Kasumi-1 (cell line): ENCODE data around the gene KCNIP2.
A peak's percentile ranks its signal among the peaks of the same experiment; 100 is the strongest.
"Not testable (repeated sequence)": the region's sequence is repeated elsewhere in the genome, so short reads cannot be mapped to it uniquely, and the experiment has no call there.

Experiments
- DNase-seq, 2 experiments: peaks; one replicate each; lab custom pipeline; 2025; lab: John Stamatoyannopoulos, UW

The KCNIP2 gene

GRCh38 chr10:101828766-101829551 lies 14.6 kb downstream of the KCNIP2 start:
- no peak for DNase-seq

GRCh38 chr10:101827919-101828600 lies 15.5 kb downstream of the KCNIP2 start:
- DNase-seq: no peak

- DNase-seq: no peak
Measured at GRCh38 chr10:101826852-101827434, 16.7 kb downstream of the KCNIP2 start.

- no peak for DNase-seq
Measured at GRCh38 chr10:101824736-101825135, 18.9 kb downstream of the KCNIP2 start.

- peak; percentile 63 to 89 for DNase-seq
Measured at GRCh38 chr10:101818872-101819633, 24.5 kb downstream of the KCNIP2 start.

- DNase-seq: peak; percentile 100
Measured at GRCh38 chr10:101818119-101818871, 25.3 kb downstream of the KCNIP2 start, which contains the start of gene OGA. OGA (minus strand) TSS chr10:101818444; CDS start chr10:101818022, 422 bp downstream.

GRCh38 chr10:101817337-101818118 lies 26.1 kb downstream of the KCNIP2 start:
- peak; percentile 93 to 94 for DNase-seq

- no peak for DNase-seq
Measured at GRCh38 chr10:101816913-101817336, 26.7 kb downstream of the KCNIP2 start.

GRCh38 chr10:101816376-101816775 lies 27.2 kb downstream of the KCNIP2 start:
- peak in 1 of 2 experiments; percentile 21 for DNase-seq

- no peak for DNase-seq
Measured at GRCh38 chr10:101814466-101815071, 29.0 kb downstream of the KCNIP2 start.

GRCh38 chr10:101812606-101813005 lies 31.0 kb downstream of the KCNIP2 start:
- no peak for DNase-seq

GRCh38 chr10:101807158-101807557 lies 36.4 kb downstream of the KCNIP2 start:
- DNase-seq: no peak

GRCh38 chr10:101803511-101803910 lies 40.1 kb downstream of the KCNIP2 start:
- no peak for DNase-seq

GRCh38 chr10:101797403-101798059 lies 46.1 kb downstream of the KCNIP2 start:
- DNase-seq: no peak

GRCh38 chr10:101793526-101793925 lies 50.1 kb downstream of the KCNIP2 start:
- no peak for DNase-seq

GRCh38 chr10:101789686-101790085 lies 53.9 kb downstream of the KCNIP2 start:
- no peak for DNase-seq

- DNase-seq: not testable (repeated sequence)
Measured at GRCh38 chr10:101789231-101789630, 54.4 kb downstream of the KCNIP2 start.

GRCh38 chr10:101785801-101786200 lies 57.8 kb downstream of the KCNIP2 start:
- DNase-seq: no peak

- no peak for DNase-seq
Measured at GRCh38 chr10:101784558-101784957, 59.0 kb downstream of the KCNIP2 start.

- peak in 1 of 2 experiments; percentile 70 for DNase-seq
Measured at GRCh38 chr10:101783736-101784118, 59.9 kb downstream of the KCNIP2 start.
